Lung (tissue), 12 donors: ENCODE results near the gene PCBP3. TPM values are rescaled to one million over a fixed set of nuclear protein-coding genes. Genes with fewer than 3 reads are reported as not detected.

Experiments
- ATAC-seq: fragments of 200-7000 bp; cut with Tn5 transposase; one replicate; pipeline ENCODE4 v1.9.1; 2020; ENCODE audit warnings: moderate number of reproducible peaks; ENCODE audit not compliant: insufficient read depth, low FRiP score
- DNase-seq, 3 donors: peaks; one replicate each; pipeline ENCODE4 v3.0.0-alpha.2; 2013 to 2017
- H3K27ac ChIP-seq, 2 donors: one replicate each; pipeline ENCODE4 v1.5.1; 2013; ENCODE audit warnings: mild to moderate bottlenecking in 2 of 2, moderate library complexity in 2 of 2, control low read depth in 1 of 2, inconsistent platforms in 1 of 2, low read depth in 1 of 2, low read length in 1 of 2
- H3K27me3 ChIP-seq, 3 donors: one replicate each; pipeline ENCODE4 v1.5.1; 2013; ENCODE audit warnings: low read length in 2 of 3; ENCODE audit not compliant: control insufficient read depth in 3 of 3, insufficient read depth in 3 of 3
- H3K36me3 ChIP-seq, 4 donors: one replicate each; pipeline ENCODE4 v1.5.1; 2013; ENCODE audit warnings: low read length in 4 of 4, mild to moderate bottlenecking in 1 of 4, moderate library complexity in 1 of 4; ENCODE audit not compliant: control insufficient read depth in 4 of 4, insufficient read depth in 4 of 4
- H3K4me1 ChIP-seq, 5 donors: one replicate each; pipeline ENCODE4 v1.5.1; 2013; ENCODE audit warnings: low read length in 5 of 5, mild to moderate bottlenecking in 2 of 5, moderate library complexity in 1 of 5; ENCODE audit not compliant: control insufficient read depth in 5 of 5, insufficient read depth in 5 of 5
- H3K4me3 ChIP-seq: one replicate; pipeline ENCODE4 v1.5.1; 2013; ENCODE audit warnings: mild to moderate bottlenecking, control low read depth, moderate library complexity
- H3K9ac ChIP-seq, 2 donors: one replicate each; pipeline ENCODE4 v1.5.1; 2013; ENCODE audit warnings: low read length in 2 of 2, control low read depth in 1 of 2; ENCODE audit not compliant: insufficient read depth in 1 of 2
- H3K9me3 ChIP-seq, 4 donors: one replicate each; pipeline ENCODE4 v1.5.1; 2013; ENCODE audit warnings: low read length in 3 of 4, mild to moderate bottlenecking in 1 of 4, moderate library complexity in 1 of 4; ENCODE audit not compliant: control insufficient read depth in 4 of 4, insufficient read depth in 3 of 4
- CTCF ChIP-seq: IDR thresholded peaks from 2 replicates; pipeline ENCODE4 v1.5.1; 2012; ENCODE audit warnings: mild to moderate bottlenecking; ENCODE audit errors: control extremely low read depth, extremely low read depth
- WGBS, 2 donors: extraction: QIAGEN DNeasy Blood & Tissue Kit; methylation state at CpG; one replicate each; pipeline ENCODE4 v1.1.7; 2013; 5-methylcytosine and 5-hydroxymethylcytosine counted together
- polyA plus RNA-seq, 2 donors: library from polyadenylated mRNA; stranded (reverse); fragments of 200-250 nt; gene quantifications; one replicate each; pipeline ENCODE4 v1.2.1, GENCODE V29; 2013
- total RNA-seq, 2 donors: library from RNA; depleted of rRNA in 1 of 2; stranded (reverse); fragments of >200 nt in 1 of 2; gene quantifications; one replicate each; pipeline ENCODE4 v1.2.1, GENCODE V29; 2014 to 2021
- donor health status: control.
- donor health status: control.
- donor health status: Bipolar disorder and iron deficiency.
- donor health status: healthy.
- donor health status: DM: yes; HTN: yes; CAD: no.

The PCBP3 gene
- total and polyA plus RNA-seq, 4 donors = 1.6 to 8.2 (median 3.1) TPM

- H3K27me3 ChIP-seq = peaks cover 0 to 4% (median 0%) of the 10 kb centered on the region in 3 donors
- peak overlapping the region in 1 of 2 donors; percentile 34 for H3K9ac ChIP-seq
- ATAC-seq (no peak), DNase-seq (peak; percentile 59 to 82 (median 64))
- no peaks in the 10 kb centered on the region for H3K36me3 ChIP-seq
- peaks cover 0 to 8% (median 4%) of the 10 kb centered on the region in 4 donors for H3K9me3 ChIP-seq
- no peak overlapping the region for H3K27ac ChIP-seq
- WGBS, 2 donors = 78 to 88% methylated on average over 13 of the region's 13 CpGs
- H3K4me1 ChIP-seq = peaks cover 0 to 15% (median 0%) of the 10 kb centered on the region in 5 donors
- no peak overlapping the region for H3K4me3 ChIP-seq
- no peak for TF ChIP-seq CTCF
These were observed 192.7 kb downstream of the PCBP3 start for GRCh38 chr21:45836268-45836655.

- Histone ChIP-seq H3K36me3 (no peaks in the 10 kb centered on the region), H3K4me1 (peaks cover 0 to 15% (median 0%) of the 10 kb centered on the region in 5 donors), H3K27ac (no peak overlapping the region), H3K4me3 (no peak overlapping the region), H3K9me3 (peaks cover 0 to 14% (median 5%) of the 10 kb centered on the region in 4 donors), H3K27me3 (peaks cover 0 to 4% (median 0%) of the 10 kb centered on the region in 3 donors), H3K9ac (no peak overlapping the region)
- no peak for TF ChIP-seq CTCF
- no peak for ATAC-seq
- peak in 2 of 3 donors; percentile 27 to 37 for DNase-seq
- WGBS, 2 donors = 83 to 88% methylated on average over 24 of the region's 24 CpGs
These were observed 193.5 kb downstream of the PCBP3 start for GRCh38 chr21:45836694-45837670.

GRCh38 chr21:45837936-45838335 is 194.4 kb downstream of the PCBP3 start:
- peaks cover 0 to 14% (median 6%) of the 10 kb centered on the region in 4 donors for H3K9me3 ChIP-seq
- H3K9ac ChIP-seq = no peak overlapping the region
- no peak for TF ChIP-seq CTCF
- DNase-seq = no peak
- H3K27me3 ChIP-seq = peaks cover 0 to 4% (median 0%) of the 10 kb centered on the region in 3 donors
- H3K4me1 ChIP-seq = peaks cover 0 to 15% (median 0%) of the 10 kb centered on the region in 5 donors
- no peak for ATAC-seq
- H3K27ac ChIP-seq = no peak overlapping the region
- 84 to 91% methylated on average over 4 of the region's 4 CpGs for WGBS, 2 donors
- no peaks in the 10 kb centered on the region for H3K36me3 ChIP-seq
- H3K4me3 ChIP-seq = no peak overlapping the region
